CD14-positive monocyte (primary cell): ENCODE measurements around the gene JCAD. TPM values are rescaled to one million over a fixed set of nuclear protein-coding genes. Genes with fewer than 3 reads are reported as not detected.

Experiments used
- DNase-seq, 3 donors: peaks; one replicate each; pipeline ENCODE4 v3.0.0-alpha.2; 2011 to 2022
- H2AFZ ChIP-seq: 2 replicates; pipeline ENCODE4 v1.6.0; 2012; ENCODE audit warnings: mild to moderate bottlenecking, low read depth, low read length, inconsistent platforms; ENCODE audit not compliant: insufficient read depth, poor library complexity, severe bottlenecking
- H3K27ac ChIP-seq, 2 donors: 1 replicate in 1 of 2; 2 replicates in 1 of 2; pipeline ENCODE4 v1.5.1; 2012 to 2013; ENCODE audit warnings: low read length in 2 of 2, control low read depth in 1 of 2, inconsistent platforms in 1 of 2, low read depth in 1 of 2, mild to moderate bottlenecking in 1 of 2
- H3K27me3 ChIP-seq, 2 donors: one replicate each; pipeline versions ENCODE4 v1.6.0 to v1.6.1; 2011 to 2013; ENCODE audit warnings: low read length in 2 of 2; ENCODE audit not compliant: control insufficient read depth in 2 of 2, insufficient read depth in 2 of 2
- H3K36me3 ChIP-seq, 2 donors: replicated peaks in 1 of 2; 1 replicate in 1 of 2; 2 replicates in 1 of 2; pipeline versions ENCODE4 v1.5.1 to v1.6.1; 2012 to 2013; ENCODE audit warnings: low read length in 2 of 2, control low read depth in 1 of 2, inconsistent platforms in 1 of 2, mild to moderate bottlenecking in 1 of 2; ENCODE audit not compliant: insufficient read depth in 2 of 2, control insufficient read depth in 1 of 2
- H3K4me1 ChIP-seq, 2 donors: 1 replicate in 1 of 2; 2 replicates in 1 of 2; pipeline versions ENCODE4 v1.5.1 to v1.6.1; 2012 to 2013; ENCODE audit warnings: low read length in 2 of 2, control low read depth in 1 of 2, inconsistent platforms in 1 of 2, mild to moderate bottlenecking in 1 of 2, moderate library complexity in 1 of 2; ENCODE audit not compliant: insufficient read depth in 2 of 2, control insufficient read depth in 1 of 2
- H3K4me2 ChIP-seq: replicated peaks from 2 replicates; pipeline ENCODE3; 2012; ENCODE audit warnings: low read length, moderate library complexity, mild to moderate bottlenecking; ENCODE audit not compliant: poor library complexity, severe bottlenecking; ENCODE audit errors: extremely low read depth
- H3K4me3 ChIP-seq, 3 experiments: fragments of 200-600 bp in 1 of 3; sonication (generic) in 1 of 3; replicated peaks in 1 of 3; 1 replicate in 2 of 3; 2 replicates in 1 of 3; pipeline ENCODE4 v1.5.1; 2011 to 2013; ENCODE audit warnings: low read length in 3 of 3, mild to moderate bottlenecking in 3 of 3, control low read depth in 2 of 3, low read depth in 2 of 3, inconsistent platforms in 1 of 3, moderate library complexity in 1 of 3
- H3K79me2 ChIP-seq: 2 replicates; pipeline ENCODE4 v1.6.0; 2012; ENCODE audit warnings: mild to moderate bottlenecking, control low read depth, inconsistent platforms, low read length, moderate library complexity; ENCODE audit not compliant: insufficient read depth
- H3K9ac ChIP-seq: 2 replicates; pipeline ENCODE4 v1.6.0; 2017; ENCODE audit warnings: low read length, mild to moderate bottlenecking; ENCODE audit not compliant: insufficient read depth, poor library complexity, severe bottlenecking
- H3K9me3 ChIP-seq, 2 donors: replicated peaks in 1 of 2; 1 replicate in 1 of 2; 2 replicates in 1 of 2; pipeline versions ENCODE4 v1.5.1 to v1.6.1; 2012 to 2013; ENCODE audit warnings: low read length in 2 of 2, control low read depth in 1 of 2; ENCODE audit not compliant: control insufficient read depth in 1 of 2, insufficient read depth in 1 of 2
- H4K20me1 ChIP-seq: 2 replicates; pipeline ENCODE4 v1.6.0; 2012; ENCODE audit warnings: mild to moderate bottlenecking, low read length, control low read depth, moderate library complexity; ENCODE audit not compliant: insufficient read depth
- H3K27ac Mint-ChIP-seq, 7 donors: one replicate each; pipeline ENCODE4 v1.8.0; 2020; ENCODE audit warnings: mild to moderate bottlenecking in 7 of 7, mixed read lengths in 7 of 7, moderate library complexity in 6 of 7, inconsistent platforms in 2 of 7
- H3K27me3 Mint-ChIP-seq, 3 donors: one replicate each; pipeline ENCODE4 v1.8.0; 2021 to 2022; ENCODE audit warnings: low read depth in 3 of 3, mild to moderate bottlenecking in 3 of 3, mixed read lengths in 3 of 3, moderate library complexity in 3 of 3, inconsistent platforms in 1 of 3
- H3K36me3 Mint-ChIP-seq, 2 donors: one replicate each; pipeline ENCODE4 v1.8.0; 2020; ENCODE audit warnings: mixed read lengths in 2 of 2, inconsistent platforms in 1 of 2, mild to moderate bottlenecking in 1 of 2
- H3K4me1 Mint-ChIP-seq: one replicate; pipeline ENCODE4 v1.8.0; 2020; ENCODE audit warnings: mild to moderate bottlenecking, mixed read lengths
- H3K4me3 Mint-ChIP-seq, 2 donors: one replicate each; pipeline ENCODE4 v1.8.0; 2020; ENCODE audit warnings: mild to moderate bottlenecking in 2 of 2, mixed read lengths in 2 of 2, moderate library complexity in 1 of 2
- H3K9me3 Mint-ChIP-seq, 7 donors: one replicate each; pipeline ENCODE4 v1.8.0; 2020 to 2022; ENCODE audit warnings: mixed read lengths in 7 of 7, mild to moderate bottlenecking in 6 of 7, moderate library complexity in 6 of 7, inconsistent platforms in 2 of 7
- CTCF ChIP-seq: fragments of 200-600 bp; IDR thresholded peaks from one replicate; pipeline ENCODE4 v1.8.0; 2022; ENCODE audit warnings: antibody characterized with exemption, mild to moderate bottlenecking
- WGBS: methylation state at CpG from one replicate; pipeline ENCODE4 v1.1.5; 2013; ENCODE audit warnings: missing lambda C conversion rate; ENCODE audit not compliant: insufficient coverage; 5-methylcytosine and 5-hydroxymethylcytosine counted together
- intact Hi-C, 2 donors: fragments of 100-400 bp; cut with micrococcal nuclease; formaldehyde crosslinking; loops; one replicate each; pipeline versions ENCODE4 v1.15.0 to v1.15.1; 2023
- polyA minus RNA-seq: library from RNA; depleted of rRNA, polyadenylated mRNA; stranded (reverse); fragments of >200 nt; gene quantifications from 2 replicates; pipeline ENCODE4 v1.2.3, GENCODE V29; 2012
- polyA plus RNA-seq, 3 donors: library from polyadenylated mRNA; depleted of rRNA in 1 of 3; unstranded in 2 of 3; stranded (reverse) in 1 of 3; fragments of 300-500 nt in 2 of 3; fragments of >200 nt in 1 of 3; fragmentation: Illumina TruSeq in 2 of 3; gene quantifications; 1 replicate in 2 of 3; 2 replicates in 1 of 3; pipeline ENCODE4 v1.2.3, GENCODE V29; 2012 to 2021
- total RNA-seq, 12 experiments: library from RNA in 1 of 12; stranded (reverse) in 1 of 12; fragments of 120-200 nt in 1 of 12; gene quantifications; one replicate each; pipeline ENCODE4 v1.2.4 and lab custom pipeline; 2013 to 2026; ENCODE audit warnings: mixed read lengths in 6 of 12, inconsistent platforms in 1 of 12

Gene JCAD, protein sequence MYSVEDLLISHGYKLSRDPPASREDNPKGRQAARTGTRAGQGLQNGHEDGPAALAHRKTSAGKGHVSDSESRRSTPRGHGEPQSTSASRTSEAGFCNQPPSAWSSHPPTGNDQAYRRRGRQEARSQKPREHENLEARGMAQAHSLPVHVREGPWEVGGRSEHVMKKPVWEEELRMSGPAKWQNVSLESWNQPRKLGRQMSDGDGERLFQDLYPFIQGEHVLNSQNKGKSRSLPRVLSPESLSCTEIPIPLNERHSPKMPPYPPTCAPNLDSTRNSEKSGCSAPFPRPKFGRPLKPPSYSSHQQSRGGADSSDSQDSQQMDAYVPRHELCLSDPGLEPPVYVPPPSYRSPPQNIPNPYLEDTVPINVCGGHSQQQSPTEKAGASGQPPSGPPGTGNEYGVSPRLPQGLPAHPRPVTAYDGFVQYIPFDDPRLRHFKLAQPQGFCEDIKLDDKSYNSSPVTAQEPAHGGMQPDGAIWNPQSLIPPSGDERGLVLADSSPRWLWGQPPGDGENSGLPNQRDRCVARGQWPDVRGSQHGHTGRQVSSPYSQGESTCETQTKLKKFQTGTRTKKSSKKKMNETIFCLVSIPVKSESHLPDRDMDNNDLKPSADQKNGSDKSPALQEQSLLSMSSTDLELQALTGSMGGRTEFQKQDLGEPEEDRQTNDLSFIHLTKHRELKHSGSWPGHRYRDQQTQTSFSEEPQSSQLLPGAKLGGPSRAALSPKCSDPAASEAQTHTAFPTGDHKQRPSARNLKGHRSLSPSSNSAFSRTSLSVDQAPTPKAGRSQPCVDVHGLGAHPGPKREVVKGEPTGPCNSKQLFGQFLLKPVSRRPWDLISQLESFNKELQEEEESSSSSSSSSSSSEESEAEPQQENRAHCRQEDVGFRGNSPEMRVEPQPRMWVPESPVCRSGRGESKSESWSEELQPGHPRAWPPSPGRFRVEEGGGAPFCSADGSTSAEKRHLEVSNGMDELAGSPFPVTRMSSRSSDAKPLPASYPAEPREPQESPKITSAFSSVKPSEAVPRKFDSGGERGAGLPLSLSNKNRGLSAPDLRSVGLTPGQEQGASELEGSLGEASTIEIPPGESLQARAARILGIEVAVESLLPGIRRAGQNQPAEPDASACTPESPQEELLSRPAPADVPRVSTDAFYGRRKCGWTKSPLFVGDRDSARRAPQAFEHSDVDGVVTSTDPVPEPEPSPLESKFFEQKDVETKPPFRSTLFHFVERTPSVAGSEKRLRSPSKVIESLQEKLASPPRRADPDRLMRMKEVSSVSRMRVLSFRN (N-terminal part only)
- total RNA-seq (2013): 0.02 TPM
- not detected for polyA plus RNA-seq
- polyA minus RNA-seq: not detected in 2 replicates
- total RNA-seq (lab: John Stamatoyannopoulos, UW): 0 to 2.1 (median 0.07) reads per million in 11 experiments

- Histone ChIP-seq H4K20me1 (no peaks in the 10 kb centered on the region), H3K9ac (no peak within 1 kb of the TSS), H3K4me2 (peak within 1 kb of the TSS; percentile 71), H3K27ac (no peak within 1 kb of the TSS), H3K4me1 (peaks cover 12 to 17% of the 10 kb centered on the region in 2 donors), H3K27me3 (peaks cover 44 to 60% of the 10 kb centered on the region in 2 donors), H3K9me3 (peaks cover 5 to 8% of the 10 kb centered on the region in 2 donors), H3K4me3 (peak within 1 kb of the TSS in 2 of 3 experiments; percentile 33 to 65), H2AFZ (peak within 1 kb of the TSS; percentile 67), H3K36me3 (no peaks in the 10 kb centered on the region), H3K79me2 (no peaks in the 10 kb centered on the region)
- peak in 1 of 3 donors; percentile 15 for DNase-seq
- peaks cover 16% of the 10 kb centered on the region for H3K4me1 Mint-ChIP-seq
- H3K27ac Mint-ChIP-seq: peak within 1 kb of the TSS in 1 of 7 donors; percentile 22
- WGBS: 4% methylated on average over 66 of the region's 66 CpGs
- H3K36me3 Mint-ChIP-seq: peaks cover 0 to 9% of the 10 kb centered on the region in 2 donors
- peaks cover 0 to 13% (median 5%) of the 10 kb centered on the region in 7 donors for H3K9me3 Mint-ChIP-seq
- H3K4me3 Mint-ChIP-seq: peak within 1 kb of the TSS; percentile 68 to 81
- TF ChIP-seq CTCF: no peak
- intact Hi-C loops: no loop called here
- peaks cover 44 to 61% (median 44%) of the 10 kb centered on the region in 3 donors for H3K27me3 Mint-ChIP-seq
Measured at GRCh38 chr10:30059209-30060107, at the start of gene JCAD. JCAD (minus strand) TSS chr10:30059586; CDS start chr10:30047812, 11,774 bp downstream.
